Testis (tissue), 2 donors: Measurements from ENCODE around the gene SLC2A9.

ENCODE experiments used
- POLR2A ChIP-seq: fragments of 450-650 bp; IDR thresholded peaks from one replicate; pipeline ENCODE4 v1.6.1; 2017; ENCODE audit warnings: antibody characterized with exemption, mild to moderate bottlenecking, moderate library complexity
- TF ChIP-seq, protein P1 (sequence below), 3 experiments: fragments of 450-650 bp in 2 of 3; fragments of 200-600 bp in 1 of 3; sonication (generic) in 1 of 3; IDR thresholded peaks; one replicate each; pipeline ENCODE4 v1.5.1; 2016 to 2019; ENCODE audit warnings: antibody characterized with exemption in 3 of 3, mild to moderate bottlenecking in 2 of 3, moderate library complexity in 1 of 3

- TF ChIP-seq, protein P1, sequence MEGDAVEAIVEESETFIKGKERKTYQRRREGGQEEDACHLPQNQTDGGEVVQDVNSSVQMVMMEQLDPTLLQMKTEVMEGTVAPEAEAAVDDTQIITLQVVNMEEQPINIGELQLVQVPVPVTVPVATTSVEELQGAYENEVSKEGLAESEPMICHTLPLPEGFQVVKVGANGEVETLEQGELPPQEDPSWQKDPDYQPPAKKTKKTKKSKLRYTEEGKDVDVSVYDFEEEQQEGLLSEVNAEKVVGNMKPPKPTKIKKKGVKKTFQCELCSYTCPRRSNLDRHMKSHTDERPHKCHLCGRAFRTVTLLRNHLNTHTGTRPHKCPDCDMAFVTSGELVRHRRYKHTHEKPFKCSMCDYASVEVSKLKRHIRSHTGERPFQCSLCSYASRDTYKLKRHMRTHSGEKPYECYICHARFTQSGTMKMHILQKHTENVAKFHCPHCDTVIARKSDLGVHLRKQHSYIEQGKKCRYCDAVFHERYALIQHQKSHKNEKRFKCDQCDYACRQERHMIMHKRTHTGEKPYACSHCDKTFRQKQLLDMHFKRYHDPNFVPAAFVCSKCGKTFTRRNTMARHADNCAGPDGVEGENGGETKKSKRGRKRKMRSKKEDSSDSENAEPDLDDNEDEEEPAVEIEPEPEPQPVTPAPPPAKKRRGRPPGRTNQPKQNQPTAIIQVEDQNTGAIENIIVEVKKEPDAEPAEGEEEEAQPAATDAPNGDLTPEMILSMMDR (IDR thresholded peaks at IDR 0.05): no peak
- TF ChIP-seq POLR2A: no peak
Observed at GRCh38 chr4:9929111-9929510, 92.2 kb downstream of the SLC2A9 start.
